ENCODE data around the gene LANCL3. TPM values are rescaled to one million over a fixed set of nuclear protein-coding genes. Genes with fewer than 3 reads are reported as not detected.

The LANCL3 gene
- 0.98 and 1.7 TPM in 2 replicates for total RNA-seq

GRCh38 chrX:37571426-37572107, at the start of gene LANCL3:
Gene LANCL3, plus strand, starts transcription at chrX:37571661. Its CDS starts 210 bp downstream, at chrX:37571871.

GRCh38 chrX:37685381-37686359, 114.2 kb downstream of the LANCL3 start, which contains the start of gene XK:
Gene XK, plus strand, starts transcription at chrX:37685791. Its CDS starts 171 bp downstream, at chrX:37685962.

Other genes starting within 250 kb of the LANCL3 start
- gene PRRG1, start 222.3 kb upstream of the LANCL3 start, total RNA-seq = 56.8 and 72.2 TPM in 2 replicates
- under 0.01 and 0.10 TPM in 2 replicates for gene XK, start 114.1 kb downstream of the LANCL3 start, total RNA-seq
- gene CYBB, start 208.4 kb downstream of the LANCL3 start, total RNA-seq = under 0.01 TPM in 1 of 2 replicates, not detected in the other